ENCODE measurements around the gene ALK.

Gene ALK

GRCh38 chr2:29305762-29306161 is 615.6 kb downstream of the ALK start:
- H3K36me3 ChIP-seq (ENCODE audit: control insufficient read depth in 2 of 2, insufficient read depth in 1 of 2, low read length in 2 of 2): no peaks in the 10 kb centered on the region
- ChIA-PET CTCF (interaction anchor here (1.0 to 1.2 kb wide), 2 partner anchors 9 to 10 kb away, joined by 3 to 4 read pairs; no protein-coding TSS in a partner anchor), POLR2A (no interaction called here)
- H3K9me3 ChIP-seq (ENCODE audit: control insufficient read depth, insufficient read depth, low read depth, low read length): no peaks in the 10 kb centered on the region
- H3K27ac ChIP-seq (ENCODE audit: extremely low read depth, low read depth, low read length): no peak overlapping the region
- H3K4me1 ChIP-seq (ENCODE audit: control insufficient read depth, insufficient read depth, low read length): no peaks in the 10 kb centered on the region
- TF ChIP-seq ZNF776 (tag by site-specific recombination; IDR thresholded peaks at IDR 0.05; ENCODE audit: borderline replicate concordance) (no peak), ZNF362 (tag by site-specific recombination; IDR thresholded peaks at IDR 0.05) (no peak), ZNF311 (tag by site-specific recombination; IDR thresholded peaks at IDR 0.05; ENCODE audit: borderline replicate concordance) (no peak), ZIC2 (tag by site-specific recombination; IDR thresholded peaks at IDR 0.05) (no peak), ZNF664 (tag by site-specific recombination; IDR thresholded peaks at IDR 0.05) (no peak), PRDM6 (tag by site-specific recombination; IDR thresholded peaks at IDR 0.05) (no peak), ZNF214 (tag by site-specific recombination; IDR thresholded peaks at IDR 0.05; ENCODE audit: borderline replicate concordance) (no peak), GLIS1 (tag by site-specific recombination; IDR thresholded peaks at IDR 0.05) (no peak), ZNF114 (tag by site-specific recombination; IDR thresholded peaks at IDR 0.05) (no peak)
- no peak overlapping the region for H3K4me3 ChIP-seq (ENCODE audit: low read depth, low read length)

GRCh38 chr2:29304399-29305060 is 616.9 kb downstream of the ALK start:
- H3K4me1 ChIP-seq (ENCODE audit: control insufficient read depth, insufficient read depth, low read length): no peaks in the 10 kb centered on the region
- H3K9me3 ChIP-seq (ENCODE audit: control insufficient read depth, insufficient read depth, low read depth, low read length): no peaks in the 10 kb centered on the region
- H3K4me3 ChIP-seq (ENCODE audit: low read depth, low read length): no peak overlapping the region
- CTCF ChIA-PET: interaction anchor here (0.5 to 0.9 kb wide), 4 partner anchors 9 to 290 kb away, joined by 3 to 4 read pairs (median 4); no protein-coding TSS in a partner anchor
- POLR2A ChIA-PET: no interaction called here
- H3K27ac ChIP-seq (ENCODE audit: extremely low read depth, low read depth, low read length): no peak overlapping the region
- no peaks in the 10 kb centered on the region for H3K36me3 ChIP-seq (ENCODE audit: control insufficient read depth in 2 of 2, insufficient read depth in 1 of 2, low read length in 2 of 2)
- TF ChIP-seq ZSCAN4 (tag by site-specific recombination; IDR thresholded peaks at IDR 0.05): no peak
- no peak for TF ChIP-seq ZNF623 (tag by site-specific recombination; IDR thresholded peaks at IDR 0.05)
- TF ChIP-seq ZBTB10 (tag by site-specific recombination; IDR thresholded peaks at IDR 0.05): no peak
- no peak for TF ChIP-seq ZNF335 (tag by site-specific recombination; conservative IDR thresholded peaks at IDR 0.05)
- TF ChIP-seq GLIS2 (tag by site-specific recombination; IDR thresholded peaks at IDR 0.05): no peak
- no peak for TF ChIP-seq ZNF211 (tag by site-specific recombination; IDR thresholded peaks at IDR 0.05; ENCODE audit: low read depth)
- TF ChIP-seq ZFHX2 (tag by site-specific recombination; conservative IDR thresholded peaks at IDR 0.05): no peak
- TF ChIP-seq AEBP2 (tag by site-specific recombination; IDR thresholded peaks at IDR 0.05; ENCODE audit: borderline replicate concordance): no peak
- no peak for TF ChIP-seq ZNF18 (tag by site-specific recombination; IDR thresholded peaks at IDR 0.05)
- TF ChIP-seq SP7 (tag by site-specific recombination; IDR thresholded peaks at IDR 0.05): no peak
- no peak for TF ChIP-seq REST (tag by site-specific recombination; IDR thresholded peaks at IDR 0.05)
- TF ChIP-seq FEZF1 (tag by site-specific recombination; IDR thresholded peaks at IDR 0.05): no peak

Measured in HEK293 (cell line).